Activated CD8-positive, alpha-beta T cell treated with anti-CD3 and anti-CD28 coated beads for 36 hours (primary cell): ENCODE results near the gene SAFB. TPM values are rescaled to one million over a fixed set of nuclear protein-coding genes. Genes with fewer than 3 reads are reported as not detected.

ENCODE experiments used
- ATAC-seq: fragments of 200-7000 bp; cut with Tn5 transposase; one replicate; pipeline ENCODE4 v1.10.0; 2021; ENCODE audit warnings: mild to moderate bottlenecking, moderate library complexity
- CTCF ChIA-PET: fragments of 350-600 bp; sonication (Branson Sonifier 250); formaldehyde crosslinking; loops from one replicate; lab custom pipeline; 2021; ENCODE audit warnings: antibody characterized with exemption; lab: Charles Lee
- POLR2A ChIA-PET: fragments of 350-600 bp; sonication (Branson Sonifier 250); formaldehyde crosslinking; loops from one replicate; lab custom pipeline; 2021; ENCODE audit warnings: antibody characterized with exemption; lab: Charles Lee
- DNase-seq: peaks from one replicate; pipeline ENCODE4 v3.0.0-alpha.2; 2020
- H3K27ac Mint-ChIP-seq: one replicate; pipeline ENCODE4 v1.8.0; 2021; ENCODE audit warnings: mild to moderate bottlenecking, mixed read lengths
- H3K27me3 Mint-ChIP-seq: one replicate; pipeline ENCODE4 v1.8.0; 2021; ENCODE audit warnings: mixed read lengths
- H3K36me3 Mint-ChIP-seq: one replicate; pipeline ENCODE4 v1.8.0; 2021; ENCODE audit warnings: low read depth, mixed read lengths
- H3K4me1 Mint-ChIP-seq: one replicate; pipeline ENCODE4 v1.8.0; 2021; ENCODE audit warnings: low read depth, mixed read lengths
- H3K4me3 Mint-ChIP-seq: one replicate; pipeline ENCODE4 v1.8.0; 2021; ENCODE audit warnings: mild to moderate bottlenecking, moderate library complexity, mixed read lengths
- H3K9me3 Mint-ChIP-seq: one replicate; pipeline ENCODE4 v1.8.0; 2021; ENCODE audit warnings: mixed read lengths
- CTCF ChIP-seq: fragments of 200-600 bp; IDR thresholded peaks from one replicate; pipeline ENCODE4 v1.8.0; 2022; ENCODE audit warnings: antibody characterized with exemption, mild to moderate bottlenecking
- intact Hi-C: fragments of 100-400 bp; cut with micrococcal nuclease; formaldehyde crosslinking; loops from one replicate; pipeline ENCODE4 v1.10.0; 2022
- total RNA-seq, 2 experiments: library from RNA; stranded (reverse); gene quantifications; one replicate each; pipeline ENCODE4 v1.2.3, GENCODE V29; 2021

Gene SAFB
- total RNA-seq, 2 experiments from 2014 or later: 124 to 132 TPM

- intact Hi-C loops: no loop called here
- no peaks in the 10 kb centered on the region for H3K27me3 Mint-ChIP-seq
- DNase-seq (no peak), ATAC-seq (peak; percentile 18)
- ChIA-PET CTCF (no interaction called here), POLR2A (interaction anchor here (1.5 kb wide), 1 partner anchor 92 kb away, joined by 3 read pairs; the partner anchor contains the start of genes CATSPERD and LONP1)
- H3K4me1 Mint-ChIP-seq: peaks cover 80% of the 10 kb centered on the region
- H3K27ac Mint-ChIP-seq: no peak overlapping the region
- peak overlapping the region; percentile 27 for H3K4me3 Mint-ChIP-seq
- H3K36me3 Mint-ChIP-seq: peaks cover 78% of the 10 kb centered on the region
- no peaks in the 10 kb centered on the region for H3K9me3 Mint-ChIP-seq
- TF ChIP-seq CTCF: no peak
Measured at GRCh38 chr19:5628461-5628860, 5.6 kb downstream of the SAFB start.

GRCh38 chr19:5628919-5629481, 6.1 kb downstream of the SAFB start:
- Mint-ChIP-seq H3K4me3 (peak overlapping the region; percentile 27), H3K27ac (peak overlapping the region; percentile 48), H3K4me1 (peaks cover 82% of the 10 kb centered on the region), H3K9me3 (no peaks in the 10 kb centered on the region), H3K27me3 (no peaks in the 10 kb centered on the region), H3K36me3 (peaks cover 76% of the 10 kb centered on the region)
- ChIA-PET POLR2A (no interaction called here), CTCF (interaction anchor here (1.4 kb wide), 2 partner anchors 9 to 58 kb away, joined by 3 to 4 read pairs; no protein-coding TSS in a partner anchor)
- no peak for TF ChIP-seq CTCF
- intact Hi-C loops: no loop called here
- no peak for DNase-seq
- no peak for ATAC-seq

GRCh38 chr19:5631567-5632240, 8.8 kb downstream of the SAFB start:
- H3K4me3 Mint-ChIP-seq: no peak overlapping the region

GRCh38 chr19:5632241-5632612, 9.3 kb downstream of the SAFB start:
- peak overlapping the region; percentile 5 for H3K27ac Mint-ChIP-seq
- POLR2A ChIA-PET: interaction anchor here (0.9 to 1.2 kb wide), 2 partner anchors 10 to 13 kb away, joined by 3 to 4 read pairs; no protein-coding TSS in a partner anchor
- H3K27me3 Mint-ChIP-seq: no peaks in the 10 kb centered on the region
- intact Hi-C loops: no loop called here
- no peaks in the 10 kb centered on the region for H3K9me3 Mint-ChIP-seq
- CTCF ChIA-PET: no interaction called here
- H3K36me3 Mint-ChIP-seq: peaks cover 50% of the 10 kb centered on the region
- no peak for TF ChIP-seq CTCF
- no peak for ATAC-seq
- no peak overlapping the region for H3K4me3 Mint-ChIP-seq
- DNase-seq: no peak
- peaks cover 65% of the 10 kb centered on the region for H3K4me1 Mint-ChIP-seq

More at GRCh38 chr19:5631567-5632240, 8.8 kb downstream of the SAFB start:
- no peak for DNase-seq
- peaks cover 52% of the 10 kb centered on the region for H3K36me3 Mint-ChIP-seq
- no peaks in the 10 kb centered on the region for H3K9me3 Mint-ChIP-seq
- no peak for ATAC-seq
- no peaks in the 10 kb centered on the region for H3K27me3 Mint-ChIP-seq
- intact Hi-C loops: no loop called here
- POLR2A ChIA-PET: interaction anchor here (0.7 kb wide), 1 partner anchor 12 kb away, joined by 3 read pairs; no protein-coding TSS in a partner anchor
- no peak for TF ChIP-seq CTCF
- CTCF ChIA-PET: no interaction called here
- peaks cover 70% of the 10 kb centered on the region for H3K4me1 Mint-ChIP-seq
- peak overlapping the region; percentile 74 for H3K27ac Mint-ChIP-seq

- peaks cover 47% of the 10 kb centered on the region for H3K36me3 Mint-ChIP-seq
- no peaks in the 10 kb centered on the region for H3K9me3 Mint-ChIP-seq
- peak overlapping the region; percentile 5 for H3K27ac Mint-ChIP-seq
- ChIA-PET POLR2A (interaction anchor here (0.8 to 1.2 kb wide), 6 partner anchors 11 to 40 kb away, joined by 3 to 4 read pairs (median 3); no protein-coding TSS in a partner anchor), CTCF (no interaction called here)
- ATAC-seq: no peak
- intact Hi-C loops: no loop called here
- no peaks in the 10 kb centered on the region for H3K27me3 Mint-ChIP-seq
- DNase-seq: no peak
- peaks cover 64% of the 10 kb centered on the region for H3K4me1 Mint-ChIP-seq
- no peak overlapping the region for H3K4me3 Mint-ChIP-seq
- no peak for TF ChIP-seq CTCF
Measured at GRCh38 chr19:5632657-5633056, 9.8 kb downstream of the SAFB start.
